ENCODE results near the gene NPHP1. TPM values are rescaled to one million over a fixed set of nuclear protein-coding genes. Genes with fewer than 3 reads are reported as not detected.

NPHP1 gene
- total and polyA plus RNA-seq, 2 of the 4 experiments (the other 2 are of a cell fraction): 1.8 to 2.5 TPM

DNA sequence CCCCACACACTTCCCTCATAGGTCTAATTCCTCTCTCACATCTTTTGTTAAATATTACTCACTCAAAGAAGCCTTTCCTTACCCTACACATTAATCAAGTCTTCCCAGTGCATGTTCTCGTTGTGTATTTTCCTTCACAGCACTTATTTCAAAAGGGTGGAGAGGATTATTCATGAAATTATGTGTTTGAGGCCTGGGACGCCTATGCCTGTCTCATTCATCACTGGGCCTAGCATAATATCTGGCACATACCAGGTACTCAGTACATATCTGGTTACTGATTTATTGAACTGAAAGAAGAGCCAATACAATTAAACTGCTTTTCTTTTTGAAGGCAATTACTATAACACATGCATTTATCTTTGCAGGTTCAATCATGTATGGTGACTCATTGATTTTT is 74.1 kb downstream of the NPHP1 start:
- Histone ChIP-seq H3K4me1 (ENCODE audit: control insufficient read depth, insufficient read depth, low read length) (no peaks in the 10 kb centered on the region), H3K9me3 (ENCODE audit: control insufficient read depth, insufficient read depth, low read length) (no peaks in the 10 kb centered on the region), H3K4me2 (ENCODE audit: low read depth, low read length) (no peak overlapping the region), H2BK20ac (ENCODE audit: low read depth, low read length) (no peak overlapping the region), H2BK5ac (ENCODE audit: low read depth, low read length, poor library complexity, severe bottlenecking) (no peak overlapping the region), H3K4me3 (ENCODE audit: insufficient read depth, low read depth, low read length) (no peak overlapping the region), H3K23ac (ENCODE audit: low read depth, low read length) (no peak overlapping the region), H2AK5ac (ENCODE audit: low read depth, low read length) (no peak overlapping the region), H3K27ac (ENCODE audit: insufficient read depth, low read length) (no peak overlapping the region), H2BK15ac (ENCODE audit: low read depth, low read length) (no peak overlapping the region), H3K4ac (ENCODE audit: low read depth, low read length) (no peak overlapping the region), H2BK120ac (ENCODE audit: low read depth, low read length) (no peak overlapping the region), H4K91ac (ENCODE audit: insufficient read depth, low read depth, low read length) (no peak overlapping the region), H3K14ac (replicated peaks; ENCODE audit: low read depth, low read length) (no peak overlapping the region), H4K20me1 (ENCODE audit: insufficient read depth, low read length) (no peaks in the 10 kb centered on the region), H4K5ac (ENCODE audit: low read depth, low read length) (no peak overlapping the region), H3K36me3 (ENCODE audit: control insufficient read depth, insufficient read depth, low read length) (no peaks in the 10 kb centered on the region), H3K18ac (ENCODE audit: low read depth, low read length) (no peak overlapping the region), H3K27me3 (ENCODE audit: control insufficient read depth, insufficient read depth, low read length) (no peaks in the 10 kb centered on the region), H3K9me1 (ENCODE audit: insufficient read depth, low read length) (no peaks in the 10 kb centered on the region), H3K56ac (ENCODE audit: extremely low read depth, insufficient read depth, low read length) (no peak overlapping the region), H2AK9ac (replicated peaks; ENCODE audit: low read depth, low read length, poor library complexity) (no peak overlapping the region), H3K9ac (ENCODE audit: low read depth, low read length) (no peak overlapping the region), H4K8ac (ENCODE audit: low read depth in 2 of 2, low read length in 2 of 2) (no peak overlapping the region), H2AFZ (replicated peaks; ENCODE audit: low read length, poor library complexity) (no peak overlapping the region), H3K79me1 (ENCODE audit: low read depth in 1 of 2, low read length in 2 of 2) (no peaks in the 10 kb centered on the region)
- no peak for TF ChIP-seq POLR2A (IDR thresholded peaks at IDR 0.05; ENCODE audit: low read depth, low read length)
- TF ChIP-seq, protein P1, sequence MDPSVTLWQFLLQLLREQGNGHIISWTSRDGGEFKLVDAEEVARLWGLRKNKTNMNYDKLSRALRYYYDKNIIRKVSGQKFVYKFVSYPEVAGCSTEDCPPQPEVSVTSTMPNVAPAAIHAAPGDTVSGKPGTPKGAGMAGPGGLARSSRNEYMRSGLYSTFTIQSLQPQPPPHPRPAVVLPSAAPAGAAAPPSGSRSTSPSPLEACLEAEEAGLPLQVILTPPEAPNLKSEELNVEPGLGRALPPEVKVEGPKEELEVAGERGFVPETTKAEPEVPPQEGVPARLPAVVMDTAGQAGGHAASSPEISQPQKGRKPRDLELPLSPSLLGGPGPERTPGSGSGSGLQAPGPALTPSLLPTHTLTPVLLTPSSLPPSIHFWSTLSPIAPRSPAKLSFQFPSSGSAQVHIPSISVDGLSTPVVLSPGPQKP (IDR thresholded peaks at IDR 0.05; ENCODE audit: borderline replicate concordance, low read depth, low read length): no peak
- TF ChIP-seq SMC3 (IDR thresholded peaks at IDR 0.05; ENCODE audit: low read depth, low read length): no peak
- no peak for TF ChIP-seq MAFK (IDR thresholded peaks at IDR 0.05; ENCODE audit: low read depth, low read length)
- TF ChIP-seq USF2 (IDR thresholded peaks at IDR 0.05; ENCODE audit: low read depth, low read length): no peak
- TF ChIP-seq CEBPB (IDR thresholded peaks at IDR 0.05; ENCODE audit: low read depth, low read length): no peak
- TF ChIP-seq BHLHE40 (IDR thresholded peaks at IDR 0.05; ENCODE audit: low read depth, low read length): no peak
- no peak for TF ChIP-seq CHD1 (IDR thresholded peaks at IDR 0.05; ENCODE audit: low read depth, low read length)
- no peak for TF ChIP-seq MAZ (IDR thresholded peaks at IDR 0.05; ENCODE audit: borderline replicate concordance, low read depth, low read length)
- TF ChIP-seq RAD21 (IDR thresholded peaks at IDR 0.05; ENCODE audit: low read length): no peak
- no peak for TF ChIP-seq NFE2L2 (IDR thresholded peaks at IDR 0.05; ENCODE audit: low read depth, low read length)
- no peak for TF ChIP-seq FOS (IDR thresholded peaks at IDR 0.05; ENCODE audit: low read depth, low read length)
- TF ChIP-seq CTCF (conservative IDR thresholded peaks at IDR 0.05; ENCODE audit: low read depth, low read length): no peak
- TF ChIP-seq RFX5 (IDR thresholded peaks at IDR 0.05; ENCODE audit: low read depth, low read length): no peak
- TF ChIP-seq RCOR1 (IDR thresholded peaks at IDR 0.05; ENCODE audit: insufficient replicate concordance, low read length): no peak
- no peak for TF ChIP-seq MXI1 (IDR thresholded peaks at IDR 0.05; ENCODE audit: borderline replicate concordance, low read depth, low read length)
- no TSS peak for BruUV-seq (replicated peaks)
- 80% methylated on average over 1 of the region's 2 CpGs; no CpG with 5 or more reads in 1 of the 2 experiments for WGBS, 2 experiments (ENCODE audit: extremely low coverage in 2 of 2, insufficient read length in 1 of 2)
- DNase-seq (no peak), ATAC-seq (ENCODE audit: low read depth) (no peak)
- intact Hi-C loops (cut with micrococcal nuclease) (no loop called here), dilution Hi-C loops (cut with HindIII; ENCODE audit: low sequenced_read_pairs, unreplicated experiment) (no loop called here), in situ Hi-C loops (cut with MboI; ENCODE audit: low sequenced_read_pairs) (no loop called here)
- POLR2A ChIA-PET (ENCODE audit: unreplicated experiment): no interaction called here
- CTCF ChIA-PET: no interaction called here
